MCF 10A (cell line): ENCODE data around the gene THOC1. TPM values are rescaled to one million over a fixed set of nuclear protein-coding genes. Genes with fewer than 3 reads are reported as not detected.

Experiments
- BruUV-seq: library from RNA; stranded (reverse); fragments of 400-500 nt; replicated peaks from 2 replicates; lab custom pipeline; 2021; lab: Mats Ljungman, UMichigan
- CTCF ChIA-PET: fragments of 300-600 bp; sonication (Branson Sonifier 250); formaldehyde crosslinking; extraction: SDS; loops from one replicate; lab custom pipeline; 2021; ENCODE audit warnings: antibody characterized with exemption, inconsistent platforms; lab: Yijun Ruan, JAX
- POLR2A ChIA-PET: fragments of 300-600, 350-650 bp; sonication (Branson Sonifier 250); formaldehyde crosslinking; extraction: SDS; loops from one replicate; lab custom pipeline; 2020; ENCODE audit warnings: antibody characterized with exemption, inconsistent platforms; lab: Yijun Ruan, JAX
- DNase-seq: peaks from one replicate; pipeline ENCODE4 v3.0.0-alpha.2; 2018; ENCODE audit not compliant: unreplicated experiment
- H3K27ac Mint-ChIP-seq: one replicate; pipeline ENCODE4 v1.8.0; 2022; ENCODE audit warnings: mild to moderate bottlenecking, low read depth, mixed read lengths; ENCODE audit not compliant: unreplicated experiment
- H3K27me3 Mint-ChIP-seq: one replicate; pipeline ENCODE4 v1.8.0; 2022; ENCODE audit warnings: mixed read lengths; ENCODE audit not compliant: insufficient read depth, unreplicated experiment
- H3K36me3 Mint-ChIP-seq: one replicate; pipeline ENCODE4 v1.8.0; 2022; ENCODE audit warnings: mild to moderate bottlenecking, moderate library complexity, mixed read lengths; ENCODE audit not compliant: insufficient read depth, unreplicated experiment
- H3K4me1 Mint-ChIP-seq: one replicate; pipeline ENCODE4 v1.8.0; 2022; ENCODE audit warnings: mixed read lengths; ENCODE audit not compliant: insufficient read depth, unreplicated experiment
- H3K4me3 Mint-ChIP-seq: one replicate; pipeline ENCODE4 v1.8.0; 2022; ENCODE audit warnings: mild to moderate bottlenecking, moderate library complexity, mixed read lengths; ENCODE audit not compliant: unreplicated experiment
- H3K9me3 Mint-ChIP-seq: one replicate; pipeline ENCODE4 v1.8.0; 2022; ENCODE audit warnings: mixed read lengths; ENCODE audit not compliant: unreplicated experiment
- CTCF ChIP-seq: fragments of 200-600 bp; IDR thresholded peaks from one replicate; pipeline ENCODE4 v1.8.0; 2022; ENCODE audit warnings: antibody characterized with exemption, mild to moderate bottlenecking; ENCODE audit not compliant: unreplicated experiment
- intact Hi-C: fragments of 100-400 bp; cut with micrococcal nuclease; formaldehyde crosslinking; loops from 2 replicates; pipeline ENCODE4 v1.14.1; 2022
- total RNA-seq: library from RNA; stranded (reverse); gene quantifications from 2 replicates; pipeline ENCODE4 v1.2.3, GENCODE V29; 2022

The THOC1 gene
- total RNA-seq, 1 experiment from 2014 or later, result 44.6 TPM

- Mint-ChIP-seq H3K4me3 (no peak overlapping the region), H3K9me3 (no peaks in the 10 kb centered on the region), H3K4me1 (no peaks in the 10 kb centered on the region), H3K36me3 (peaks cover 79% of the 10 kb centered on the region), H3K27me3 (no peaks in the 10 kb centered on the region), H3K27ac (no peak overlapping the region)
- DNase-seq, result no peak
- BruUV-seq, result no TSS peak
- ChIA-PET CTCF (no interaction called here), POLR2A (interaction anchor here (0.5 kb wide), 1 partner anchor 38 kb away, joined by 3 read pairs; no protein-coding TSS in a partner anchor)
- no peak for TF ChIP-seq CTCF
- intact Hi-C loops, result no loop called here
These were observed 52.3 kb downstream of the THOC1 start for GRCh38 chr18:215448-216010.

GRCh38 chr18:213966-214365 lies 53.9 kb downstream of the THOC1 start:
- POLR2A ChIA-PET, result interaction anchor here (0.7 to 1.3 kb wide), 3 partner anchors 9 to 17 kb away, joined by 3 to 7 read pairs (median 5); no protein-coding TSS in a partner anchor
- no peaks in the 10 kb centered on the region for H3K4me1 Mint-ChIP-seq
- CTCF ChIA-PET, result interaction anchor here (1.3 kb wide), 1 partner anchor 49 kb away, joined by 3 read pairs; no protein-coding TSS in a partner anchor
- intact Hi-C loops, result no loop called here
- DNase-seq, result no peak
- TF ChIP-seq CTCF, result no peak
- H3K27me3 Mint-ChIP-seq, result no peaks in the 10 kb centered on the region
- BruUV-seq, result no TSS peak
- H3K9me3 Mint-ChIP-seq, result no peaks in the 10 kb centered on the region
- peaks cover 90% of the 10 kb centered on the region for H3K36me3 Mint-ChIP-seq
- no peak overlapping the region for H3K4me3 Mint-ChIP-seq
- H3K27ac Mint-ChIP-seq, result no peak overlapping the region

- Mint-ChIP-seq H3K4me3 (no peak overlapping the region), H3K4me1 (no peaks in the 10 kb centered on the region), H3K27ac (no peak overlapping the region), H3K9me3 (no peaks in the 10 kb centered on the region), H3K36me3 (peaks cover 92% of the 10 kb centered on the region), H3K27me3 (no peaks in the 10 kb centered on the region)
- CTCF ChIA-PET, result interaction anchor here (0.9 to 1.3 kb wide), 2 partner anchors 17 to 49 kb away, joined by 3 read pairs; no protein-coding TSS in a partner anchor
- no peak for TF ChIP-seq CTCF
- DNase-seq, result no peak
- BruUV-seq, result no TSS peak
- POLR2A ChIA-PET, result interaction anchor here (0.7 to 1.3 kb wide), 4 partner anchors 10 to 54 kb away, joined by 3 to 7 read pairs (median 5); no protein-coding TSS in a partner anchor
- intact Hi-C loops, result no loop called here
These were observed 54.3 kb downstream of the THOC1 start for GRCh38 chr18:213505-213904.

GRCh38 chr18:212780-213179 lies 55.1 kb downstream of the THOC1 start:
- CTCF ChIA-PET, result interaction anchor here (0.6 to 1.3 kb wide), 5 partner anchors 18 to 600 kb away, joined by 3 to 4 read pairs (median 3); no protein-coding TSS in a partner anchor
- H3K27ac Mint-ChIP-seq, result no peak overlapping the region
- intact Hi-C loops, result no loop called here
- H3K9me3 Mint-ChIP-seq, result no peaks in the 10 kb centered on the region
- no peak for DNase-seq
- no peaks in the 10 kb centered on the region for H3K4me1 Mint-ChIP-seq
- H3K4me3 Mint-ChIP-seq, result no peak overlapping the region
- H3K27me3 Mint-ChIP-seq, result no peaks in the 10 kb centered on the region
- BruUV-seq, result no TSS peak
- POLR2A ChIA-PET, result interaction anchor here (1.0 kb wide), 1 partner anchor 54 kb away, joined by 5 read pairs; no protein-coding TSS in a partner anchor
- no peak for TF ChIP-seq CTCF
- peaks cover 93% of the 10 kb centered on the region for H3K36me3 Mint-ChIP-seq
